Neural cell (in vitro differentiated cells): ENCODE results near the gene KISS1R. TPM values are rescaled to one million over a fixed set of nuclear protein-coding genes. Genes with fewer than 3 reads are reported as not detected.

ENCODE experiments used
- H2AFZ ChIP-seq: fragments of 200-600, 300-800 bp; sonication (generic), shearing (Covaris generic); 2 replicates; pipeline ENCODE4 v1.6.0; 2014; ENCODE audit warnings: low read depth, mild to moderate bottlenecking, antibody characterized with exemption, low read length, moderate library complexity
- H3F3A ChIP-seq: fragments of 200-600 bp; shearing (Covaris generic); 2 replicates; pipeline ENCODE4 v1.6.1; 2016; ENCODE audit warnings: mild to moderate bottlenecking, moderate library complexity, mixed read lengths, antibody characterized with exemption, low read length; ENCODE audit not compliant: insufficient read depth, poor library complexity, severe bottlenecking
- H3K27ac ChIP-seq: fragments of 200-600, 300-800 bp; sonication (generic), shearing (Covaris generic); 2 replicates; pipeline ENCODE4 v1.5.1; 2014; ENCODE audit warnings: mild to moderate bottlenecking, low read length, moderate library complexity
- H3K27me3 ChIP-seq: fragments of 300-800, 200-600 bp; sonication (generic), shearing (Covaris generic); 2 replicates; pipeline ENCODE4 v1.6.0; 2014; ENCODE audit warnings: mild to moderate bottlenecking, low read depth, low read length, moderate library complexity; ENCODE audit not compliant: insufficient read depth
- H3K36me3 ChIP-seq: fragments of 300-800, 200-600 bp; sonication (generic), shearing (Covaris generic); 2 replicates; pipeline ENCODE4 v1.5.1; 2014; ENCODE audit warnings: mild to moderate bottlenecking, antibody characterized with exemption, low read length, moderate library complexity; ENCODE audit not compliant: insufficient read depth
- H3K4me2 ChIP-seq: fragments of 300-800, 200-600 bp; sonication (generic), shearing (Covaris generic); 2 replicates; pipeline ENCODE4 v1.6.0; 2014; ENCODE audit warnings: mild to moderate bottlenecking, low read length
- H3K4me3 ChIP-seq: fragments of 300-800, 200-600 bp; sonication (generic), shearing (Covaris generic); 2 replicates; pipeline ENCODE4 v1.5.1; 2014; ENCODE audit warnings: mild to moderate bottlenecking, low read length, moderate library complexity
- H3K79me2 ChIP-seq: fragments of 200-600 bp; shearing (Covaris generic); replicated peaks from 2 replicates; pipeline ENCODE4 v1.6.0; 2014; ENCODE audit warnings: mild to moderate bottlenecking, low read length, moderate library complexity; ENCODE audit not compliant: insufficient read depth
- H3K9ac ChIP-seq: fragments of 300-800, 200-600 bp; sonication (generic), shearing (Covaris generic); 2 replicates; pipeline ENCODE4 v1.6.1; 2016; ENCODE audit warnings: mild to moderate bottlenecking, low read length, mixed read lengths
- H3K9me2 ChIP-seq: fragments of 200-600 bp; shearing (Covaris generic); 2 replicates; pipeline ENCODE4 v1.6.1; 2016; ENCODE audit warnings: mild to moderate bottlenecking, low read length, mixed read lengths; ENCODE audit not compliant: insufficient read depth
- H3K9me3 ChIP-seq: fragments of 200-600, 300-800 bp; sonication (generic), shearing (Covaris generic); 2 replicates; pipeline ENCODE4 v1.6.1; 2016; ENCODE audit warnings: mild to moderate bottlenecking, mixed run types, low read length, moderate library complexity, mixed read lengths
- H4K20me1 ChIP-seq: fragments of 200-600 bp; shearing (Covaris generic); 2 replicates; pipeline ENCODE4 v1.6.1; 2016; ENCODE audit warnings: mild to moderate bottlenecking, mixed run types; ENCODE audit not compliant: insufficient read depth
- CTCF ChIP-seq: fragments of 450-650 bp; IDR thresholded peaks from 2 replicates; pipeline ENCODE4 v1.5.1; 2014; ENCODE audit warnings: antibody characterized with exemption, mild to moderate bottlenecking, moderate library complexity; ENCODE audit not compliant: poor library complexity, severe bottlenecking
- EP300 ChIP-seq: fragments of 450-650 bp; conservative IDR thresholded peaks from 2 replicates; pipeline ENCODE4 v1.6.1; 2014; ENCODE audit warnings: antibody characterized with exemption, mild to moderate bottlenecking, moderate library complexity; ENCODE audit not compliant: poor library complexity, severe bottlenecking
- EZH2 ChIP-seq: fragments of 200-600, 300-800 bp; shearing (Covaris generic), sonication (generic); IDR thresholded peaks from 2 replicates; pipeline ENCODE4 v1.6.1; 2014; ENCODE audit warnings: antibody characterized with exemption, low read length, borderline replicate concordance, mild to moderate bottlenecking; ENCODE audit not compliant: insufficient read depth, poor library complexity, severe bottlenecking
- POLR2AphosphoS5 ChIP-seq: IDR thresholded peaks from 2 replicates; pipeline ENCODE4 v1.6.1; 2012
- RAD21 ChIP-seq: fragments of 450-650 bp; conservative IDR thresholded peaks from 2 replicates; pipeline ENCODE4 v1.6.1; 2014; ENCODE audit warnings: antibody characterized with exemption, mild to moderate bottlenecking, moderate library complexity
- REST ChIP-seq: IDR thresholded peaks from 2 replicates; pipeline ENCODE4 v1.6.1; 2012; ENCODE audit warnings: borderline replicate concordance
- SMC3 ChIP-seq: fragments of 450-650 bp; conservative IDR thresholded peaks from 2 replicates; pipeline ENCODE4 v1.6.1; 2014; ENCODE audit warnings: antibody characterized with exemption, mild to moderate bottlenecking, moderate library complexity; ENCODE audit not compliant: poor library complexity
- TAF1 ChIP-seq: IDR thresholded peaks from 2 replicates; pipeline ENCODE4 v1.6.1; 2012; ENCODE audit warnings: low read depth
- polyA plus RNA-seq: library from polyadenylated mRNA; depleted of rRNA; stranded (reverse); fragments of >200 nt; gene quantifications from 2 replicates; pipeline ENCODE4 v1.2.3, GENCODE V29; 2014

Gene KISS1R
- polyA plus RNA-seq, 1 donor from 2014 or later = 5.4 TPM

- no peaks in the 10 kb centered on the region for H3K9me2 ChIP-seq
- TF ChIP-seq POLR2AphosphoS5 = no peak
- TF ChIP-seq SMC3 = no peak
- TF ChIP-seq CTCF = no peak
- no peaks in the 10 kb centered on the region for H3K36me3 ChIP-seq
- no peak overlapping the region for H3K9ac ChIP-seq
- H3K27me3 ChIP-seq = no peaks in the 10 kb centered on the region
- H2AFZ ChIP-seq = no peak overlapping the region
- H3K9me3 ChIP-seq = no peaks in the 10 kb centered on the region
- H3K4me3 ChIP-seq = no peak overlapping the region
- no peaks in the 10 kb centered on the region for H4K20me1 ChIP-seq
- H3K27ac ChIP-seq = no peak overlapping the region
- no peaks in the 10 kb centered on the region for H3F3A ChIP-seq
- no peaks in the 10 kb centered on the region for H3K79me2 ChIP-seq
- H3K4me2 ChIP-seq = no peak overlapping the region
Observed at GRCh38 chr19:944171-944567, 27.0 kb downstream of the KISS1R start.

GRCh38 chr19:944663-945241 lies 27.6 kb downstream of the KISS1R start:
- Histone ChIP-seq H3K36me3 (no peaks in the 10 kb centered on the region), H3K9me2 (no peaks in the 10 kb centered on the region), H3K27me3 (no peaks in the 10 kb centered on the region), H4K20me1 (no peaks in the 10 kb centered on the region), H3K27ac (no peak overlapping the region), H3K9ac (no peak overlapping the region), H3K9me3 (no peaks in the 10 kb centered on the region), H2AFZ (no peak overlapping the region), H3K79me2 (no peaks in the 10 kb centered on the region), H3F3A (no peaks in the 10 kb centered on the region), H3K4me2 (no peak overlapping the region), H3K4me3 (no peak overlapping the region)
- TF ChIP-seq CTCF = no peak
- TF ChIP-seq REST = no peak
- TF ChIP-seq POLR2AphosphoS5 = no peak
- TF ChIP-seq EP300 = no peak
- TF ChIP-seq EZH2 = no peak
- no peak for TF ChIP-seq SMC3
- TF ChIP-seq TAF1 = no peak
- no peak for TF ChIP-seq RAD21
